CD4-positive, CD25-positive, alpha-beta regulatory T cell (primary cell): ENCODE measurements around the gene LRRK2. TPM values are rescaled to one million over a fixed set of nuclear protein-coding genes. Genes with fewer than 3 reads are reported as not detected.

Experiments
- ATAC-seq, 2 donors: fragments of 150-1000 bp; cut with Tn5 transposase; one replicate each; pipeline ENCODE4 v1.10.0; 2021; ENCODE audit warnings: low read depth in 2 of 2, moderate number of reproducible peaks in 2 of 2, moderate library complexity in 1 of 2
- DNase-seq, 3 donors: peaks; one replicate each; pipeline versions ENCODE4 v3.0.0 to v3.0.0-alpha.2; 2012 to 2022; ENCODE audit warnings: mixed read lengths in 1 of 3
- H3K27ac ChIP-seq: one replicate; pipeline ENCODE4 v1.7.0; 2013; ENCODE audit warnings: mild to moderate bottlenecking, low read length; ENCODE audit not compliant: insufficient read depth, poor library complexity, severe bottlenecking
- H3K27me3 ChIP-seq: one replicate; pipeline ENCODE4 v1.7.0; 2013; ENCODE audit warnings: low read length; ENCODE audit not compliant: control insufficient read depth, insufficient read depth
- H3K36me3 ChIP-seq: one replicate; pipeline ENCODE4 v1.7.0; 2013; ENCODE audit warnings: mild to moderate bottlenecking, low read length, moderate library complexity; ENCODE audit not compliant: control insufficient read depth, insufficient read depth
- H3K4me1 ChIP-seq: 2 replicates; pipeline ENCODE4 v1.7.0; 2013; ENCODE audit warnings: mild to moderate bottlenecking, low read length; ENCODE audit not compliant: insufficient read depth, control insufficient read depth, poor library complexity, severe bottlenecking
- H3K4me3 ChIP-seq: one replicate; pipeline ENCODE4 v1.7.0; 2013; ENCODE audit warnings: low read depth, mild to moderate bottlenecking, low read length, moderate library complexity
- H3K9me3 ChIP-seq, 2 experiments: 1 replicate in 1 of 2; 2 replicates in 1 of 2; pipeline ENCODE4 v1.7.0; 2013; ENCODE audit warnings: low read length in 2 of 2, mild to moderate bottlenecking in 1 of 2, moderate library complexity in 1 of 2; ENCODE audit not compliant: control insufficient read depth in 2 of 2
- H3K27ac Mint-ChIP-seq, 3 donors: one replicate each; pipeline ENCODE4 v1.8.0; 2020 to 2022; ENCODE audit warnings: mild to moderate bottlenecking in 3 of 3, mixed read lengths in 3 of 3, moderate library complexity in 2 of 3
- H3K27me3 Mint-ChIP-seq: one replicate; pipeline ENCODE4 v1.8.0; 2022; ENCODE audit warnings: mild to moderate bottlenecking, mixed read lengths
- H3K36me3 Mint-ChIP-seq: one replicate; pipeline ENCODE4 v1.8.0; 2020; ENCODE audit warnings: mixed read lengths
- H3K4me1 Mint-ChIP-seq, 4 donors: one replicate each; pipeline ENCODE4 v1.8.0; 2020 to 2022; ENCODE audit warnings: mixed read lengths in 4 of 4, mild to moderate bottlenecking in 1 of 4
- H3K4me3 Mint-ChIP-seq, 4 donors: one replicate each; pipeline ENCODE4 v1.8.0; 2020 to 2022; ENCODE audit warnings: mild to moderate bottlenecking in 4 of 4, mixed read lengths in 4 of 4, moderate library complexity in 3 of 4
- H3K9me3 Mint-ChIP-seq, 7 donors: one replicate each; pipeline ENCODE4 v1.8.0; 2020 to 2022; ENCODE audit warnings: mixed read lengths in 7 of 7, mild to moderate bottlenecking in 3 of 7, moderate library complexity in 2 of 7
- polyA plus RNA-seq, 4 donors: library from polyadenylated mRNA; unstranded; fragments of 300-500 nt; fragmentation: Illumina TruSeq; gene quantifications; one replicate each; pipeline ENCODE4 v1.2.3, GENCODE V29; 2021
- total RNA-seq: library from RNA; stranded (reverse); gene quantifications from one replicate; pipeline ENCODE4 v1.2.3, GENCODE V29; 2022

LRRK2 gene
- total and polyA plus RNA-seq, 5 donors from 2014 or later = 0.15 to 0.44 TPM; not detected in 3

DNA sequence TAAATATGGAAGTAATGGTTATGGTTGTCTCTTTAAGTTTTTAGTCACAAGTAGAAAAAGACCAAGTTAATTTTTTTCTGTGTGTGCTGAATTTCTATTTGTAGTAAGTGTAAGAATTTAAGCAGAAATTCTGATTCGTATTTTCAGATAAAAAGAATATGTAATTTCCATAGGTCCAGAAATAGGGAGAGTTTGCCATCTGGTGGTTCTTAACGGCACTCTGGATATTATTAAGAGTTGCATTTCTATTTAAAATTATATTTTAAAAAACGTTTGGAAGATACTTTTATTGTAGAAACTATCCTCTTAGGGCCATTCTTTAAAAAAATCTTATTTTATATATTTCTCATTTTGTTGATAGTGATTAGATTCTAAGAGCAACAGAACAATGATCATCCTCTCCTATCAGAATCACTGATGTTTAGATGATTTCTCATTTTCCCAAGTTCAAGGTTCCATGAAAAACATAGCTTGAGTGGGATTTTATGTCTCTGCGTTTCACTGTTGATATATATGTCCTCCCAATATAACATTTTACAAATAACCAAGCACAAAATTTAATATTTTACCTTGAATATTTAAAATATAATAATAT, 88.3 kb downstream of the LRRK2 start:
- no peaks in the 10 kb centered on the region for H3K4me1 Mint-ChIP-seq
- H3K27me3 Mint-ChIP-seq = peaks cover 4% of the 10 kb centered on the region
- Histone ChIP-seq H3K27me3 (no peaks in the 10 kb centered on the region), H3K9me3 (no peaks in the 10 kb centered on the region), H3K27ac (no peak overlapping the region), H3K4me1 (no peaks in the 10 kb centered on the region), H3K36me3 (no peaks in the 10 kb centered on the region), H3K4me3 (no peak overlapping the region)
- DNase-seq = peak in 1 of 3 donors; percentile 4
- no peak overlapping the region for H3K4me3 Mint-ChIP-seq
- no peak overlapping the region for H3K27ac Mint-ChIP-seq
- peaks cover 0 to 1% (median 0%) of the 10 kb centered on the region in 7 donors for H3K9me3 Mint-ChIP-seq
- no peak for ATAC-seq
- no peaks in the 10 kb centered on the region for H3K36me3 Mint-ChIP-seq

DNA sequence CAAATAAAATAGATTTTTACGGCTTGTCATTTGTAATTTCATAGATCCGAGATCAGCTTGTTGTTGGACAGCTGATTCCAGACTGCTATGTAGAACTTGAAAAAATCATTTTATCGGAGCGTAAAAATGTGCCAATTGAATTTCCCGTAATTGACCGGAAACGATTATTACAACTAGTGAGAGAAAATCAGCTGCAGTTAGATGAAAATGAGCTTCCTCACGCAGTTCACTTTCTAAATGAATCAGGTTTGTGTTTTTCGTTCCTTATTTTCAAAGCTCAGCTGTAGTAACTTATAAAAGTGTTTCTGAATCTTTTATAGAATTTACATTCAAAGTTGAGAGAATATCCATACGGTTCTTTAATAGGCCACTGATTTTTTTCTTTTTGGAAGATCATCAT, 89.1 kb downstream of the LRRK2 start:
- no peak overlapping the region for H3K27ac Mint-ChIP-seq
- Histone ChIP-seq H3K4me1 (no peaks in the 10 kb centered on the region), H3K4me3 (no peak overlapping the region), H3K9me3 (no peaks in the 10 kb centered on the region), H3K27me3 (no peaks in the 10 kb centered on the region), H3K27ac (no peak overlapping the region), H3K36me3 (no peaks in the 10 kb centered on the region)
- peaks cover 0 to 1% (median 0%) of the 10 kb centered on the region in 7 donors for H3K9me3 Mint-ChIP-seq
- H3K4me3 Mint-ChIP-seq = no peak overlapping the region
- H3K4me1 Mint-ChIP-seq = no peaks in the 10 kb centered on the region
- DNase-seq (no peak), ATAC-seq (no peak)
- H3K36me3 Mint-ChIP-seq = no peaks in the 10 kb centered on the region
- H3K27me3 Mint-ChIP-seq = peaks cover 4% of the 10 kb centered on the region

DNA sequence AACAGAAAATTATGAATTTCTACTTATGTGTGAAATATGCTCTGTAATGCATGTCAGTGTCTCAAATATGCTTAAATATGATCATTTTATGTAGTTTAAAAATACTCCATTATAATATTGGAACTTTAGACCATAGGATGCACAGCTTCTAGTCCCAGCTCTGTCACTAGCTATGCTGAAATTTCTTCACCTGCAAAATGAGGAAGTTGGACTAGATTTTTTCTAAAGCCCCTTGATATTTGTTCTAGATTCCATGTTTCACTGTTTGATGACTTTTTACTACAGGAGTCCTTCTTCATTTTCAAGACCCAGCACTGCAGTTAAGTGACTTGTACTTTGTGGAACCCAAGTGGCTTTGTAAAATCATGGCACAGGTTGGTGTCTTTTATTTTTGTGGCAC, 90.1 kb downstream of the LRRK2 start:
- peaks cover 4% of the 10 kb centered on the region for H3K27me3 Mint-ChIP-seq
- ATAC-seq = no peak
- H3K9me3 Mint-ChIP-seq = peaks cover 0 to 1% (median 0%) of the 10 kb centered on the region in 7 donors

DNA sequence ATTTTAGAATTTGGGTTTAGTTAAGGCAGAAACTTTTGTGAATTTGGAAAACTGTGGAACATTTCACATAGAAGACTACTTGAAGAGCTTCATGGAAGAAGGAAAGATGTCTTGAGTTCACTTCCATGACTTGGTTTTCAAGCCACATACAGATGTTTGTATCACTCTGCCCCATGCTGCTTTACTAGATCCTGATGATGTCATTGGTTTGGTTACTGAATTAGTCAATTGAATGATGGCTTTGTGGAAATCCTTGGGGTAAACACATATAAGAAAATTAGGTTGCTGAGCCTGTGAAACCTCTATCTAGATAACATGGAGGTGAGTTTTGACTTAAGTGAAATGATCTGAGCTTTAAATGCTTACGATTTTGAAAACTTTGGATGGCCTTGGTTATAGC, 90.6 kb downstream of the LRRK2 start:
- Mint-ChIP-seq H3K4me3 (no peak overlapping the region), H3K4me1 (no peaks in the 10 kb centered on the region), H3K27ac (no peak overlapping the region), H3K36me3 (no peaks in the 10 kb centered on the region), H3K9me3 (peaks cover 0 to 1% (median 0%) of the 10 kb centered on the region in 7 donors), H3K27me3 (peaks cover 4% of the 10 kb centered on the region)
- no peak overlapping the region for H3K27ac ChIP-seq
- no peaks in the 10 kb centered on the region for H3K36me3 ChIP-seq
- H3K4me1 ChIP-seq = no peaks in the 10 kb centered on the region
- DNase-seq (no peak), ATAC-seq (no peak)
- no peak overlapping the region for H3K4me3 ChIP-seq
- H3K27me3 ChIP-seq = no peaks in the 10 kb centered on the region
- no peaks in the 10 kb centered on the region for H3K9me3 ChIP-seq

More for the DNA sequence above, 90.1 kb downstream of the LRRK2 start:
- no peaks in the 10 kb centered on the region for H3K4me1 ChIP-seq
- no peaks in the 10 kb centered on the region for H3K27me3 ChIP-seq
- no peaks in the 10 kb centered on the region for H3K4me1 Mint-ChIP-seq
- H3K4me3 Mint-ChIP-seq = no peak overlapping the region
- no peaks in the 10 kb centered on the region for H3K36me3 Mint-ChIP-seq
- H3K27ac Mint-ChIP-seq = no peak overlapping the region
- no peak for DNase-seq
- no peak overlapping the region for H3K27ac ChIP-seq
- H3K9me3 ChIP-seq = no peaks in the 10 kb centered on the region
- H3K4me3 ChIP-seq = no peak overlapping the region
- no peaks in the 10 kb centered on the region for H3K36me3 ChIP-seq

DNA sequence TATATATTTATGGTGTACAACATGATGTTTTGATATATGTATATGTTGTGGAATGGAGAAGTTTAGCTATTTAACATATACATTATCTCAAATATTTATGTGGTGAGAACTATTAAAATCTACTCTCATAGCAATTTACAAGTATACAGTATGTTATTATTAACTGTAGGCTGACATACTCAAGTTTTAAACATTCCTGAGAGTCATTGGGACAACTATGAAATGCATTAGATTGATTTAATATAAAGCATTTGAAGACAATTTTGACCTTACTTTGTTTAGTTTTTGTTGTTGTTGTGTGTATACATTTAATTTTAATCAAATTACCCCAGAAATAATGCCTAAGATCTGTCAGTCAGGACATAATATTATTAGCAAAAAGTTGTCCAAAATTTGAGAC, 99.5 kb downstream of the LRRK2 start:
- Histone ChIP-seq H3K36me3 (no peaks in the 10 kb centered on the region), H3K4me1 (no peaks in the 10 kb centered on the region), H3K27me3 (no peaks in the 10 kb centered on the region), H3K9me3 (no peaks in the 10 kb centered on the region), H3K4me3 (no peak overlapping the region), H3K27ac (no peak overlapping the region)
- DNase-seq = no peak
- no peak for ATAC-seq
- Mint-ChIP-seq H3K36me3 (no peaks in the 10 kb centered on the region), H3K27ac (no peak overlapping the region), H3K4me1 (no peaks in the 10 kb centered on the region), H3K4me3 (no peak overlapping the region), H3K27me3 (no peaks in the 10 kb centered on the region), H3K9me3 (peaks cover 0 to 3% (median 0%) of the 10 kb centered on the region in 7 donors)

DNA sequence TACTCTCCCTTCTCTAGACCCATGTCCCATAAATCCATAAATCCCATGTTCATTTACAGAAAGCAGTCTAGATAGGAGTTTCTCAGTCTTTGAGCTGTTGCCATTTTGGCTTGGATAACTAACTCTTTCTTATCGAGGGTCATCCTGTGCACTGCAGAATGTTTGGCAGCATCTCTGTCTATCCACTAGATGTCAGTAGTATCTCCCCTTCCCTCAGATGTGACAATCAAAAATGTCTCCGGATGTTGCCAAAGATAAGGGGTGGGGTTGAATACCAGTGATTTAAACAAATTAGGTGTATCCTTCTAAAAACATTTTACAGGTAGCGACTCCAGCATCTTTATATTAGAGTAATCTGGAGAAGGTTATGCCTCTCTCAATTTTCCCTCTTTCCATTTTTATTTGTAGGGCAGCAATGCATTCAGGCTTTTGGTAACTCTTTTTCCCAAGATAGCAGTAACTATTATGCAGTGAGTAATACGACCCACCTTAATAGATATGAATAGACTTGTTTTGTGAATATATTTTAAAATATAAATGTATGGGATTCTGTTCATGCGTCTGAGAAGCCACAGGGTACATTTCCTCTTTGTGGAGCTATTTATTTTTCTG, 100.7 kb downstream of the LRRK2 start:
- Mint-ChIP-seq H3K4me1 (no peaks in the 10 kb centered on the region), H3K9me3 (peaks cover 0 to 6% (median 0%) of the 10 kb centered on the region in 7 donors)
- no peak overlapping the region for H3K27ac ChIP-seq

DNA sequence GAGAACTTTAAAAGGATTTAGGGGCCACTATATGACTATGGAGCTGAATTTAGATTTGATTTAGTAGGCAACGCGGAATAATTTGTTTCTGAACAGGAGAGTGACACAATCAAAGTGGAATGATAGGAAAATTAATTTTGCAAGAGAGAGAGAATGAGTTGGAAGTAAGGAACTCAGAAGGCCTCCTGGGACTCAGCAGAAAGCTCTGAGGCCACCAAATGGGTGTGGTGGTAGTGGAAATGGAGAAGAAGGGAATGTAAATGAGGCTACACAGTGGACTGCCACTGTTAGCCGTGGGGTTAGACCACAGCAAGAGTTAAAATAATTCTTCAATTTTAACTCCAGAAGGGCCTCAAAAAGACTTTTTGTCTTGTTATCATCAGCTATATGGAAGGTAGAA, 102.7 kb downstream of the LRRK2 start:
- Histone ChIP-seq H3K27ac (no peak overlapping the region), H3K36me3 (no peaks in the 10 kb centered on the region)

More for the DNA sequence above, 100.7 kb downstream of the LRRK2 start:
- Mint-ChIP-seq H3K27me3 (no peaks in the 10 kb centered on the region), H3K4me3 (no peak overlapping the region), H3K27ac (no peak overlapping the region), H3K36me3 (no peaks in the 10 kb centered on the region)
- H3K27me3 ChIP-seq = no peaks in the 10 kb centered on the region
- DNase-seq (peak in 1 of 3 donors; percentile 34), ATAC-seq (no peak)
- peaks cover 0 to 2% of the 10 kb centered on the region in 2 experiments for H3K9me3 ChIP-seq
- H3K36me3 ChIP-seq = no peaks in the 10 kb centered on the region
- H3K4me1 ChIP-seq = no peaks in the 10 kb centered on the region
- H3K4me3 ChIP-seq = no peak overlapping the region

DNA sequence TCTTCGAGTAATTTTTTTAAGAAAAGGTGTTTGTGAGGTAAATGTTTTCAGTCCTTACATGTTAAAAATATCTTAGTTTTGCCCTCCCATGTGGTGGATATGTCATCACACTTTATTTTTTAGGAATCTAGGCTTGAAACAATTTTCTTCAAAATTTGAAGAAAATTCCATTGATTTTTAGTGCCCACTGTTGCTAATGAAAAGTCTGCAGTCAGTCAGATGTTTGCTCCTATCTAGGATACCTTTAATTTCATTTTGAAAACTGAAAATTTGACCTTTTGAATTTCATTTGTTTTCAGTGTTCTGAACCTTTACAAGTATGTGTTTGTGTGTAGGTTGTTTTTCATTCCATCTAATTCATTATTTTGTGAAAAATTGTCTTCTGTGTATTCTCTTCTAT, 105.4 kb downstream of the LRRK2 start:
- no peak overlapping the region for H3K4me3 Mint-ChIP-seq
- ATAC-seq = no peak
- H3K4me1 Mint-ChIP-seq = no peaks in the 10 kb centered on the region
- H3K27me3 ChIP-seq = no peaks in the 10 kb centered on the region
- H3K36me3 Mint-ChIP-seq = no peaks in the 10 kb centered on the region
- peaks cover 0 to 4% of the 10 kb centered on the region in 2 experiments for H3K9me3 ChIP-seq
- H3K27ac ChIP-seq = no peak overlapping the region
- H3K4me1 ChIP-seq = no peaks in the 10 kb centered on the region
- DNase-seq = no peak
- no peaks in the 10 kb centered on the region for H3K27me3 Mint-ChIP-seq
- no peak overlapping the region for H3K27ac Mint-ChIP-seq
- H3K36me3 ChIP-seq = no peaks in the 10 kb centered on the region
- H3K9me3 Mint-ChIP-seq = peaks cover 0 to 13% (median 2%) of the 10 kb centered on the region in 7 donors
- H3K4me3 ChIP-seq = no peak overlapping the region

More for the DNA sequence above, 102.7 kb downstream of the LRRK2 start:
- DNase-seq (no peak), ATAC-seq (no peak)
- H3K4me3 ChIP-seq = no peak overlapping the region
- Mint-ChIP-seq H3K27ac (no peak overlapping the region), H3K4me1 (no peaks in the 10 kb centered on the region), H3K36me3 (no peaks in the 10 kb centered on the region), H3K27me3 (no peaks in the 10 kb centered on the region), H3K4me3 (no peak overlapping the region), H3K9me3 (peaks cover 0 to 13% (median 0%) of the 10 kb centered on the region in 7 donors)
- H3K9me3 ChIP-seq = peaks cover 0 to 4% of the 10 kb centered on the region in 2 experiments
- no peaks in the 10 kb centered on the region for H3K4me1 ChIP-seq
- no peaks in the 10 kb centered on the region for H3K27me3 ChIP-seq
